MM.1S (cell line): Measurements from ENCODE around the gene SLC47A2.

Experiments
- DNase-seq: peaks from one replicate; pipeline ENCODE4 v3.0.0-alpha.2; 2015
- H2AFZ ChIP-seq: fragments of 300-600 bp; sonication (generic); 2 replicates; pipeline ENCODE4 v1.6.0; 2016; ENCODE audit warnings: antibody characterized with exemption, low read length
- H3F3A ChIP-seq: fragments of 300-600 bp; sonication (generic); 2 replicates; pipeline ENCODE4 v1.6.1; 2016; ENCODE audit warnings: mild to moderate bottlenecking, antibody characterized with exemption, low read length, moderate library complexity, mixed read lengths; ENCODE audit not compliant: insufficient read depth
- H3K27ac ChIP-seq: fragments of 300-600 bp; sonication (generic); 2 replicates; pipeline ENCODE4 v1.5.1; 2016; ENCODE audit warnings: mild to moderate bottlenecking, low read length
- H3K27me3 ChIP-seq: fragments of 300-600 bp; sonication (generic); replicated peaks from 2 replicates; pipeline ENCODE4 v1.6.0; 2016; ENCODE audit warnings: low read length; ENCODE audit not compliant: insufficient read depth
- H3K36me3 ChIP-seq: fragments of 300-600 bp; sonication (generic); replicated peaks from 2 replicates; pipeline ENCODE4 v1.6.1; 2016; ENCODE audit warnings: mild to moderate bottlenecking, low read length, mixed read lengths; ENCODE audit not compliant: insufficient read depth
- H3K4me1 ChIP-seq: fragments of 300-600 bp; sonication (generic); 2 replicates; pipeline ENCODE4 v1.6.1; 2016; ENCODE audit warnings: low read length, mixed read lengths
- H3K4me2 ChIP-seq: fragments of 300-600 bp; sonication (generic); 2 replicates; pipeline ENCODE4 v1.6.0; 2016; ENCODE audit warnings: low read depth, low read length
- H3K4me3 ChIP-seq: fragments of 300-600 bp; sonication (generic); 2 replicates; pipeline ENCODE4 v1.5.1; 2016; ENCODE audit warnings: low read length, mixed read lengths
- H3K79me2 ChIP-seq: fragments of 300-600 bp; sonication (generic); 2 replicates; pipeline ENCODE4 v1.6.1; 2016; ENCODE audit warnings: mixed run types, low read length, mixed read lengths
- H3K9ac ChIP-seq: fragments of 300-600 bp; sonication (generic); 2 replicates; pipeline ENCODE4 v1.6.1; 2016; ENCODE audit warnings: low read length, mixed read lengths
- H3K9me2 ChIP-seq: fragments of 300-600 bp; sonication (generic); replicated peaks from 2 replicates; pipeline ENCODE4 v1.6.1; 2016; ENCODE audit warnings: mild to moderate bottlenecking, low read length, mixed read lengths; ENCODE audit not compliant: insufficient read depth
- H3K9me3 ChIP-seq: fragments of 300-600 bp; sonication (generic); replicated peaks from 2 replicates; pipeline ENCODE4 v1.6.1; 2016; ENCODE audit warnings: mild to moderate bottlenecking, low read length, mixed read lengths; ENCODE audit not compliant: insufficient read depth
- H4K20me1 ChIP-seq: fragments of 300-600 bp; sonication (generic); 2 replicates; pipeline ENCODE4 v1.6.1; 2016; ENCODE audit warnings: mild to moderate bottlenecking, low read length, moderate library complexity, mixed read lengths; ENCODE audit not compliant: insufficient read depth
- EZH2 ChIP-seq: fragments of 300-600 bp; sonication (generic); optimal IDR thresholded peaks from 2 replicates; pipeline ENCODE3; 2017; ENCODE audit warnings: low read depth, mild to moderate bottlenecking, antibody characterized with exemption, low read length, mixed read lengths
- EZH2phosphoT487 ChIP-seq: fragments of 300-600 bp; sonication (generic); IDR thresholded peaks from 2 replicates; pipeline ENCODE4 v1.6.1; 2018; ENCODE audit warnings: antibody characterized with exemption, low read length
- TF ChIP-seq, protein P1 (sequence below): fragments of 300-600 bp; sonication (generic); IDR thresholded peaks from 2 replicates; pipeline ENCODE4 v1.5.1; 2016; ENCODE audit warnings: antibody characterized with exemption, low read length, mixed read lengths

SLC47A2 gene

DNA sequence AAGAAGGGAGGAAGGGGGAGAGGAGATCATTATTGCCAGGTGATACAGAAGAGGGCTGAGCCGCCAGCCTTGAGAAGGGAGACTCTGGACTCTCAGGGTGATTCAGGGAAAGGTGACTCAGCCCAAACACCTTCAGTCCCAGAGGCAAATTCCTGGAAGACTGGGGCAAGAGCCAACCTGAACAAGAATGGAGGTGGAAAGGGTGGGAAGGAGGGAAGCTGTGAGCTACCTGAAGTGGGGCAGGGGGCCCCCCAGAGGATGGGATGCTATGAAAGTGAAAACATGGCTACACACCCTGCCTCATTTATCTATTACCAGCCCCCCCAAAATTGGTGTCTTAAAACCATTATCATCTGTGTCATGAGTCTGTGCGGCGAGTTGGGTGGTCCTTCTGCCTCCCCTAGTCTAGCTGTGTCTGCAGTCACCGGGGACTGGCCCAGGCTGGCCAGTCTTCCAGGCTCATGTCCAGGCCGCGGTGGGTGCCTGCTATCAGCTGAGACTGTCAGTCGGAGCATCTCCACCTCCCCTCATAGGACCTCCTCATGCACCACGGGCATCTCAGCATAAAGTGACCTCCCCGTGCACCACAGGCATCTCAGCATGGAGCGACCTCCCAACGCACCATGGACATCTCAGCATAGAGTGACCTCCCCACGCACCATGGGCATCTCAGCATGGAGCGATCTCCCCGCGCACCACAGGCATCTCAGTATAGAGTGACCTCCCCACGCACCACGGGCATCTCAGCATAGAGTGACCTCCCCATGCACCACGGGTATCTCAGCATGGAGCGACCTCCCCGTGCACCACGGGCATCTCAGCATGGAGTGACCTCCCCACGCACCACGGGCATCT is 3.2 kb upstream of the SLC47A2 start:
- Histone ChIP-seq H3F3A (no peaks in the 10 kb centered on the region), H4K20me1 (no peaks in the 10 kb centered on the region), H3K4me1 (peaks cover 5% of the 10 kb centered on the region), H3K9me3 (no peaks in the 10 kb centered on the region), H3K79me2 (no peaks in the 10 kb centered on the region), H3K9ac (no peak overlapping the region), H3K9me2 (no peaks in the 10 kb centered on the region), H3K4me3 (no peak overlapping the region), H3K4me2 (no peak overlapping the region), H3K36me3 (no peaks in the 10 kb centered on the region), H3K27ac (no peak overlapping the region), H3K27me3 (no peaks in the 10 kb centered on the region), H2AFZ (no peak overlapping the region)
- TF ChIP-seq EZH2 (no peak), EZH2phosphoT487 (no peak)
- TF ChIP-seq, protein P1, sequence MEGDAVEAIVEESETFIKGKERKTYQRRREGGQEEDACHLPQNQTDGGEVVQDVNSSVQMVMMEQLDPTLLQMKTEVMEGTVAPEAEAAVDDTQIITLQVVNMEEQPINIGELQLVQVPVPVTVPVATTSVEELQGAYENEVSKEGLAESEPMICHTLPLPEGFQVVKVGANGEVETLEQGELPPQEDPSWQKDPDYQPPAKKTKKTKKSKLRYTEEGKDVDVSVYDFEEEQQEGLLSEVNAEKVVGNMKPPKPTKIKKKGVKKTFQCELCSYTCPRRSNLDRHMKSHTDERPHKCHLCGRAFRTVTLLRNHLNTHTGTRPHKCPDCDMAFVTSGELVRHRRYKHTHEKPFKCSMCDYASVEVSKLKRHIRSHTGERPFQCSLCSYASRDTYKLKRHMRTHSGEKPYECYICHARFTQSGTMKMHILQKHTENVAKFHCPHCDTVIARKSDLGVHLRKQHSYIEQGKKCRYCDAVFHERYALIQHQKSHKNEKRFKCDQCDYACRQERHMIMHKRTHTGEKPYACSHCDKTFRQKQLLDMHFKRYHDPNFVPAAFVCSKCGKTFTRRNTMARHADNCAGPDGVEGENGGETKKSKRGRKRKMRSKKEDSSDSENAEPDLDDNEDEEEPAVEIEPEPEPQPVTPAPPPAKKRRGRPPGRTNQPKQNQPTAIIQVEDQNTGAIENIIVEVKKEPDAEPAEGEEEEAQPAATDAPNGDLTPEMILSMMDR: no peak
- DNase-seq: no peak

- no peaks in the 10 kb centered on the region for H3K27me3 ChIP-seq
- H3F3A ChIP-seq: no peaks in the 10 kb centered on the region
- peak; percentile 60 for DNase-seq
- H3K27ac ChIP-seq: no peak overlapping the region
- H3K9me2 ChIP-seq: no peaks in the 10 kb centered on the region
- H4K20me1 ChIP-seq: no peaks in the 10 kb centered on the region
- no peaks in the 10 kb centered on the region for H3K79me2 ChIP-seq
- no peak overlapping the region for H3K9ac ChIP-seq
- no peak overlapping the region for H2AFZ ChIP-seq
- no peaks in the 10 kb centered on the region for H3K9me3 ChIP-seq
- no peak overlapping the region for H3K4me3 ChIP-seq
- H3K4me1 ChIP-seq: no peaks in the 10 kb centered on the region
- no peak for TF ChIP-seq EZH2phosphoT487
- TF ChIP-seq EZH2: no peak
- TF ChIP-seq, protein P1: peak; percentile 53
- no peaks in the 10 kb centered on the region for H3K36me3 ChIP-seq
- no peak overlapping the region for H3K4me2 ChIP-seq
Observed at GRCh38 chr17:19718613-19719354, 2.4 kb upstream of the SLC47A2 start.

DNA sequence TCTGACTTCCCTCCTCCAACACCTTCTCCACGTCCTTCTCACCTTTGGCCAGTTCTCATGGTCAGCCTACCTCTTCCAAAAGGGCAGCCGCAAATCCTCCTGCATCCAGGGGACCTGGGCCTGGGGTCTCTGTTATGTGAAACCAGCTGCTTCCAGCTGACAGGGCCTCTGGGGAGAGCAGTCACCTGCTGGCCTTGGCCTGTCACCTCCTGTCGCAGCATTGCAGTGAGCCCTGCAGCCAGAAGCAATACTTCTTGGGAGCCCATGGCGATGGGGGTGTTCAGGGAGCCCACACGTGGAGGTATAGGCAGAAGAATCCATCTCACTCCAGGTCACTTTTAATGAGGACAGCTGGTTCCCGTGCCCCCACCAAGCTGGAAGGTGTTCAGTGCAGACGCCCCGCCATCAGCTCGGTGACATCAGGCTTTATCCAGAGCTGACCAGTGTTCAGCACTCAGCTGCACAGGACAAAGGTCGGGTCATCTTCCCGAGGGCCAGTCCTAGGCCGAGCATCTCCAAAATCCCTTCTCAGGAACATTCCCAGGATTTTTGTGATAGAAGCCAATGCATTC is 1.7 kb upstream of the SLC47A2 start:
- H3K27ac ChIP-seq: no peak overlapping the region
- TF ChIP-seq EZH2phosphoT487: no peak
- TF ChIP-seq, protein P1: no peak
- TF ChIP-seq EZH2: no peak
- no peaks in the 10 kb centered on the region for H3K9me3 ChIP-seq
- no peak overlapping the region for H3K9ac ChIP-seq
- DNase-seq: no peak
- H3K27me3 ChIP-seq: no peaks in the 10 kb centered on the region
- no peaks in the 10 kb centered on the region for H3K9me2 ChIP-seq
- H3K4me2 ChIP-seq: no peak overlapping the region
- H3K79me2 ChIP-seq: no peaks in the 10 kb centered on the region
- no peaks in the 10 kb centered on the region for H4K20me1 ChIP-seq
- no peaks in the 10 kb centered on the region for H3K36me3 ChIP-seq
- H3K4me1 ChIP-seq: no peaks in the 10 kb centered on the region
- H2AFZ ChIP-seq: no peak overlapping the region
- no peaks in the 10 kb centered on the region for H3F3A ChIP-seq
- no peak overlapping the region for H3K4me3 ChIP-seq
